HG03354 (cell line): Measurements from ENCODE around the gene FMO2.
"Not testable (repeated sequence)": the region's sequence is repeated elsewhere in the genome, so short reads cannot be mapped to it uniquely, and the experiment has no call there.

ENCODE experiments used
- ATAC-seq: cut with Tn5 transposase; IDR thresholded peaks from one replicate; pipeline ENCODE4 v1.9.1; 2021; ENCODE audit warnings: mild to moderate bottlenecking; ENCODE audit not compliant: unreplicated experiment, poor library complexity, severe bottlenecking

Gene FMO2

DNA sequence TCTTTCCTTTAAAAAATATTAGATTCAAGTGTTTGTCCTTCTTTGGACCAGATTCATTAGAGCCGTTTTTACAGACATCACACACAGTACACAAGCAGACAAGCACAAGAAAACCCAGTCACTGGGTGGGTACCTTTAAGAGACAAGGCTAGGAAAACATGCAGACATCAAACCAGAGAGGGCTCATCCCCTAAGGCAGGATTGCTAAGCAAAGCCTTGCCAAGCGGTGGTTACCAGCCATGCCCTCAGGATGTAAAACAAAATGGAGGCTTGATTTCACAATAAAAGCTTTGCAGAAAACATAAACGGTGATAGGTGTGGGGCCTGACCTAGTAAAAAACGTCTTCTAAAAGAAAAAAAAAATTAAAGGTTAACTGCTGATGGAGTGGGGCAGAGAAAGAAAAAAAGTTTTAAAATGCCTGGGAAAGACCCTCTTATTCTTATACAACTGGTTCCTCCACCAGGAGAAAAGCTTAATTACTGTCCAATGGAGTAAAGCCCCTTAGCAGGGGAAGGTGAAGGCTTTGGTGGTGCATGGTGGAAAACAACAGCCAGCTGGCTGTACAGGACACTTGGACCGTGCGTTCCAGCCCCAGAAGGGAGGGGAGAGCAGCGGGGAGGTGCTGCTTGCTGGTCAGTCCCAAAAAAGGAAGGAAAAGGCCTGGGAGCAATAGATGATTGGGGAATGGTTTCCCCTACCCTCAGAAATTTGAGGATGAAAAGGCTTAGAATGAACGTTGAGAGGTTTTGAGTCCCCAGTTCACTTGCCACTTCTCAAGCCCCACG is 32.8 kb downstream of the FMO2 start:
- ATAC-seq, result no peak

DNA sequence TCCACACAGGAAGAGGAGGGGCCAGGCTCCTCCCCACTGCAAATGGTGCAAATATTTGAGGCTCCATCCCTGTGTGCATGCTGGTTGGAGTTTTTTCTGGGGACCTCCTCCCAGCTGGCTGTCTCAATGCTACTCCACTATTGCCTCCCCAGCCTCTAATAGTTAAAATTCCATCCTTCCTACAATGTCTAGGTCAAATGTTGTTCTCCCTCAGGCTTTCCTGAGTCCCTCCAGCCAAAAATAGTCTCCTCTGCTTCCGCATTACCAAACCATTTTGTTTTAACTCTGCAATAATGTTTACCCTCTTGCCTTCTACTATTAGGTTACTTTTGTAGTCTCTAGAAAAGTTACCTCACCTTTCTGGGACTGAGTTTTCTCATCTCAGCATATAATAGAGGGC is 33.6 kb downstream of the FMO2 start:
- no peak for ATAC-seq

DNA sequence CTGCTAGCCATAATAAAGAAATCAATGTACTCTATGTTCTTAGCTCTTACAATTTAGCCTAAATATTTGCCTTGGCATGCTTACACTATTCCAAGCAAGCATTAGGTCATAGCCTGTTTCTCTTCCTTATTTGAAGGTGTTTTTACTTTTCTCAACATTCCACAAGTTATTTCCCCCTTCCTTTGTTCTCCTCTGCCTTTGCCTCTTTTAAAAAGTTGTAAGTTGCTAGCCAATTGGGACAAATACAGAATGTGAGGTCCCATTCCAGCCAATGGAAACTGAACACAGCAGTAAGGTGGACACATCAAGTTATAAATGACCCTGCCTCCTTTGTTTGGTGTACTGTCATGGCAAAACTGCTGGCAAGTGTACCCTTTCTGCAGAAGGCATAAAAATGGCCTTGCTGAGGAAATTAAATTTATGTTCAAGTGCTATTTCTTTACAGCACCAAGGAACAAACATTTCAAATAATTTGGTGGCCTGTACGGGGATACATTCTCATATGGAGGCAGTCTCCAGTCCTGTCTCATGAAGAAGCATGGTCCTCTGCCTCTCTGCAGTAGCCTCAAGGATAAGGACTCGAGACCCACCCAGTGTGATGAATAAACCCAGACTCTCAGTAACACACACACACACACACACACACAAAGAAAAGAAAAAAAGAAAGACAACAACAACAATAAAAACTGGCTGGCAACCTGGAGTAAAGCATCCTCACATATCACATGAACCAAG is 34.4 kb downstream of the FMO2 start:
- no peak for ATAC-seq

DNA sequence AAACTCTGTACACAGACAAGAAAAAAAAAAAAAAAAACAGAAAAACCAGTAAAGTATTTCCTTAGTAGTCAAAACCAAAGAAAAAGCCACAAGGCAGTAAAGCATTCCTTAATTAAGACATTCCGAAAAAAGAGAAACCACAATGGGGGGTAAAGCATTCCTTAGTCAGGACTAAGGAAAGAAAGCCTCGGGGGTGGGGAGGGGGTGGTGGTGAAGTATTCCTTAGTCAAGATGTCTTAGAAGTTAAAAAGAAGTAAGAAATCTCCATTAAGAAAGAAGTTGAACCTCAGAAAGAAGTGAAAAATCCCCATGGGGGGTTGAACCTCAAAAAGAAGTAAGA is 35.0 kb downstream of the FMO2 start:
- ATAC-seq, result no peak

DNA sequence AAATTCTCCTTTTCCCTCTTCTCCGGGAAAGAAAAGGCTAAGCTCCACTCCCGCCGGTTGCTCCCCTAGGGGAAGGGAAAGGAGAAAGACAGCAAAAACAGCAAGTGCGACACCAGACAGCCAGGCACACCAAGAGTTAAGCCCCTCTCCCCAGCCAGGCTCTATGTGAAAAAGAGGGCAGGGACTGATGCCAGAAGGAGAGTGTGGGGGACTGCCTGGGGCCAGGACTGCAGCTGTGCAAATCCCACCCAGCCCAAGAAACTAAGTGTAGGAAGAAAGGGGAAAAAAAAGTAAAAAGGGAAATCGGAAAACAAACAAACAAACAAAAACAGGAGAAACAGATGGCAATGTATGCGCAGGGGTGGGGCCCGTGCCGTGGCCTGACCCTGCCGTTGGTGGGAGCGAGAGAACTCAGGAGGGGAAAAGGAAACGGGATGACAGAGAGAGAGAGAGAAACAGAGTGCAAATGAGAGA is 35.5 kb downstream of the FMO2 start:
- no peak for ATAC-seq

DNA sequence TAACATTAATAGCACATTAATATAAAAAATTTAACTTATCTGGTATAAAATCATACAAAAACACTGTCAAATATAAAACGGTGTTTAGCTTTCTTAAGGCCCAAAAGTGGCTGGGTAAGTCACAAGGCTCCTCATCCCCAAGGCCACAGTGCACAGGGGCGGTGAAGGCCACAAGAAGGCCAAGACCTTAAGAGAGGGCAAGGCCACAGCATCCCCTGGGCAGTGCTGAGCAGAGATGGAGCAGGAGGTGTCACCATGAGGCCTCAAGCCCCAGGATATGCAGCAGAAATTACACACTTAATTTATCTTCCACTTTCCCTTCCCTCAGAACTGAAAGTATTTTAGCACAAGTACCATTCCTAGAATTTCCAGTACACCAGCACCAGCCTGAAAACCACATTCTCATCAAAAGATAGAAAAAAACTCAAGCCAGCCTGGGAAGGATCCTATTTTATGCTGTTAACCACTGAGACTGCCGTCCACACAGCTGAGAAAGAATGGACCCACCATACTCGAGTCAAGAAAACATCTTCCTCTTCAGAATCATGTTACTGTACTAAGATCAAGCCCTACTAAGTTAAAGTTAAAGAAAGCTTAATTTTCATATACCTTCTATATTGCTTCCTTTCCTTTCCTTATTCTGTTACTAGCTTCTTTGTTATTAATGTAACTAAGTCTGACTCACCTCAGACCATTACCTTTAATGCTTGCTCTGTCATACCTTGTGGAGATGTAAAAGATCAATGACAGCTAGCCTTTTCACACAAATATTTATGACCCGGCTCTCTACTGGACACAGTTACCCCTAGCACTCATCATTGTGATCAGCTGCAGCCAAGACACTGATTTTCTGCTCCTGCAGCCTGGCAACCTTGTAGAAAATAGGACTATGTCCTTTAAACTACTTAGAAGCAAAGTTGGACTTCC is 36.8 kb downstream of the FMO2 start:
- no peak for ATAC-seq

DNA sequence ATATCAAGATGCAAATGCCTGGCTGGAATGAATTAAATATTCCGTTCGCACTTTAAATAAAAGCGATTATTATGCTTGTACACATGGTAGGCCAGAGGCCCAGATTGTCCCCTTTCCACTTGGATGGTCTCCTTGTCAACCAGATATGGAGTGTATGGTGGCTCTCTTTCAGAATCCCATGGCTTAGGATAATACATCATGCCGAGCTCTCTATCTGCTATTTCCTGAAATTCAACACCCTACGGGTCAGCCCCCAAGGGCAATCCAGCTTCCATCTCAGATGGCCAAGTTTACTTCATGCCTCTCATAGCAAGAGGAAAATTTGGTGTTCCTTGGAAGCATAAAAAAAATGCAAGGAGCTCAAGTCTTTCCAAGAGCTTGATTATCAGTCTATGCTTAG is 37.8 kb downstream of the FMO2 start:
- ATAC-seq, result no peak

DNA sequence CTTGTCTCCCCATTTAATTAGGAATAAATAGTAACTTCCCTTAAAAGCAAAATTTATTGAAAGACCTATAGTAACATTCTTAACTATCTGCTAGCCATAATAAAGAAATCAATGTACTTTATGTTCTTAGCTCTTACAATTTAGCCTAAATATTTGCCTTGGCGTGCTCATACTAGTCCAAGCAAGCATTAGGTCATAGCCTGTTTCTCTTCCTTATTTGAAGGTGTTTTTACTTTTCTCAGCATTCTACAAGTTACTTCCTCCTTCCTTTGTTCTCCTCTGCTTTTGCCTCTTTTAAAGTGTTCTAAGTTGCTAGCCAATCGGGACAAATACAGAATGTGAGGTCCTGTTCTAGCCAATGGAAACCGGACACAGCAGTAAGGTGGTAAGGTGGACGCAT is 39.2 kb downstream of the FMO2 start:
- ATAC-seq, result not testable (repeated sequence)

DNA sequence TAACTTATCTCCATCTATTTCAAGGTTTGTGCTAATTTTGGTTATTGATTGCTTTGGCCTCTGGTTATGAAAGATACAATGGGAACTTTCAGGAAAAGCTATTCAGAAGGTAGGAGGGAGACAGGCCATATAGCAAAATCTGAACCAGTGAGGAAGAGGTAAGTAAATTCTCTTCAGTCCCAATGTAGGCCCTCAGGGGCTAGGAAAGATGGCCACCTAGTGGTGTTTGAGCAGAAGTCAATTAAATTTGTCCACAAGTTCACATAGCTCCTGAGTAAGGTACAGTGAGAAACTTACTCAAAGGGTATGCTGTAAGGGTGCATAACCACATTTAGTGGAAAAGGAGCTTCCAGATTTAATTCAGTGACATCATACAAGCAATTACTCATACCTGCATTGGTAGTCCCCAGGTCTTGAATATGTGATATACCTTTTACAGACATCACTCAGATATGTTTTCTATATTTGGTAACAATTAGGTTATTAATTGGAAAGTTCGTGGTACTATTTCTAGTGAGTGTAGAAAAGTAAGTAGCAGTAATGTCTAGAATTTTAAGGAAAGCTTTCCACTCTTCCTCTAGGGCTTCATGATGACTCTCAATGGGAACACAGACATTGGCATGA is 41.8 kb downstream of the FMO2 start:
- ATAC-seq, result peak; percentile 92

DNA sequence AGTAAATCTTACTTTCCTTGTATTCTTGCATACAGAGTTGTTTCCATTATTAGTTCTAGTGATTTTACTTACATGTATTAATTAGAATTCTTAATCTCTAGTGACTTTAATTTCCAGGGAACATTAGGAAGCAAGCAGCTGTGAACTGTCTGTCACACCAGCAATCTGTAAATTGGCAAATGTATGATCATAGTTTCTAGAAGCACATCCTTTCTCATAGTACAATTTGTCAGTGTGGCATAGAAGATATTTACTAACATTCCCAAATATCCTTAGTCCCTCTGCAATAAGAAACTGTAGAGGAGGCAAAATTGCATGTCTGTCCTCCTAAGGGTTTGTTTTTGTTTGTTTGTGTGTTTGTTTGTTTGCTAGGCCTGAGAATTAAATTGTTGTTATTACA is 46.2 kb downstream of the FMO2 start:
- no peak for ATAC-seq

DNA sequence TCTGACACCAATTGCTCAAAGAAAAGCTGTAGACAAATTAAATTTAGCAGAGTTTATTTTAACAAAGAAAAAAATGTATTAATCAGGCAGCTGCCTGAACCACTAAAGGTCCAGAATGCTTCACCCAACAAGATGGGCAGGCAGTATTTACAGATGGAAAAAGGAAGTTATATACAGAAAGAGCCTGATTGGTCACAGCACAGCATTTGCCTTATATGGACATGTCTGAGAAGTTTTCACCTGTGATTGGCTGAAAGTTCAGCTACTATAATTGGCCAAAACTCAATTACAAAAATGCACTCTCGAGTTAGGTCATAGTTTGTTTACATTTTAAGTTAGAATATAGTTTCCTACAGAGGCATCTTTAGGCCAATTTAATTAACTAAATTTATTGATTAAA is 48.1 kb downstream of the FMO2 start:
- no peak for ATAC-seq

DNA sequence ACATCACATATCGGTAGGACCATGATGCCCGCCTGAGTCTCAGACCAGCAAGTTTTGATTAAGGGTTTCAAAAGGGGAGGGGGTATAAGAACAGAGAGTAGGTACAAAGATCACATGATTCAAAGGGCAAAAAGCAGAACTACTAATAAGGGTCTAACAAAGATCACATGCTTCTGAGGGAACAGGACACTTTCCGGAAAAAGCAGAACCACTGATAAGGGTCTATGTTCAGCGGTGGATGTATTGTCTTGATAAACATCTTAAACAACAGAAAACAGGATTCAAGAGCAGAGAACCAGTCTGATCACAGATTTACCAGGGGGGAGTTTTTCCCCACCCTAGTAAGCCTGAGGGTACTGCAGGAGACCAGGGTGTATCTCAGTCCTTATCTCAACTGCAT is 51.1 kb downstream of the FMO2 start:
- ATAC-seq, result not testable (repeated sequence)

DNA sequence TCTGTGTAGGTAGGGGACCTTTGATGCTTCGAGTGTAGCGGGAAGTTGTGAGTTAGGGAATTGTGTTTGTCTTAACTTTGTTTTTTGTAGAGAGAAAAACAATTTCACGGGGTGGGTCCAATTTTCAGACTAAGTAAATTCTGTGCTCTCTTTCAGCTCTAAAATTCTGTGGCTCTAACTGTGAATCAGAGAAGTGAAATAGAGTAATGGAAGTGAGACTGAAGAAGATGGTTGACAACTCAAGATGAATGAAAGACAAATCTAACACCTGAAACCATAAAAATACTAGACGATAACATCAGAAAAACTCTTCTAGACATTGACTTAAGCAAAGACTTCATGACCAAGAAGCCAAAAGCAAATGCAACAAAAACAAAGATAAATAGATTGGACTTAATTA is 58.8 kb downstream of the FMO2 start:
- no peak for ATAC-seq

DNA sequence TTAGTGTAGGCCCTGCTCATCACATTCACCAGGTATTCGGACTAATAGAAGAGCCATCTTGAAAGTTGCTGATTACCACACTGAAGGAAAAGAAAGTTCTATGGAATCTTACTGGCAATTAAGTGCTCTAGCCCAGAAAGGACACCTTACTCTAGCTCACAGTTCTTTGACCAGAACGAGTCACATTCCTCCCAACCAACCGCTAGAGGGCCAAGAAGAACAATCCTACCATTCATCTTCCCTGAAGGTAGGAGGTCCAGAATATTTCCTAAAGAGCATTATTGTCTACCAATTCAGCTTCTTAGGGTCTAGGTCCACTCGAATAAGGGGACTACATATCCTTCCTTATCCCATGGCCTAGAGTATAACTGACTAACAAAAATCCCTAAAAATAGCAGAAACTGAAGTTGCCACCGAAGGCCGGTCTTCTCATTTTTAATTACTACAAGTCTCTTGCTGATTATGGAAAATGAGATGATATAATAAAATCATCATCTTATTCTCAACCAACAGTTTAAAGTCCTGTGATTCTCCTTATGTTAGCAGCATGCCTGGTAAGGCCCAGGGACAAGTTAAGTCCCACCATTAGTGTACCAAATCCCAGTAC is 60.5 kb downstream of the FMO2 start:
- peak; percentile 92 for ATAC-seq

DNA sequence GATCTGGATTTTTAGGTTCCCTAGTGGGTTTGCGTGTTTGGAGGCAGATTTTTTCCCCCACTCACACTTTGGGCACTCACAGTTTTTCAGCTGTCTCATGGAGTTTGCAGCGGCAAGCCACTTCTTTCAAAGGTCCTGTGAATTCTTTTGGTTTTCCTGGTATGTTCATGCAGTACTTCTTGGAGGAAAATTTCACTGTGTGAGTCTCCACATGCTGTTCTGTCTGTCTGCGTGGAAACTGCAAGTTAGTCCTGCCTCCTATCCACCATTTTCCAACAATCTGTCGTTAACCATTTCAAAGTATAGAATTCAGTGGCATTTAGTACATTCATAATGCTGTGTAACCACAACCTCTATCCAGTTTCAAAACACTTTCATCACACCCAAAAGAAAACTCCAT is 62.4 kb downstream of the FMO2 start:
- no peak for ATAC-seq

DNA sequence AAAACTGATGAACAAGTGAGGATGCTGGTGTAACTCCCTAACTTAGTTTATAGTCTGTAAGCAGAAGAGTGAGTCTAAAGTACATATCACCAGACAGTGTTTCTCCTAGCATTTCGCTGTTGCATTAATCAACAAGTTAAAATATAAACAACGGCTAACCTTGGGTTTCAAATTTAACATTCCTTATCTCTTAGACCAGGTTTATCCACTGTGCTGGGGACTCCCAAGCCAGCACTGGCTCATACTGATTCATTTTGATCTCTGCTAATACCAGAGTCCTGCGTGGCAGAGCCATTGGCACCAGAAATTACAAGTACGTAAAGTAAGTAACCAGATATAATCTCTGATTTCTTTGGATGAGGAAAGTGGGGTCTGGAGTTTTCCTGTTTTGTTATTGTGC is 63.2 kb downstream of the FMO2 start, which contains the start of gene FMO1:
Gene FMO1, plus strand, starts transcription at position 193 of the 400 bp plus-strand sequence. CDS start 9,594 bp downstream, outside the sequence.
- ATAC-seq, result no peak

DNA sequence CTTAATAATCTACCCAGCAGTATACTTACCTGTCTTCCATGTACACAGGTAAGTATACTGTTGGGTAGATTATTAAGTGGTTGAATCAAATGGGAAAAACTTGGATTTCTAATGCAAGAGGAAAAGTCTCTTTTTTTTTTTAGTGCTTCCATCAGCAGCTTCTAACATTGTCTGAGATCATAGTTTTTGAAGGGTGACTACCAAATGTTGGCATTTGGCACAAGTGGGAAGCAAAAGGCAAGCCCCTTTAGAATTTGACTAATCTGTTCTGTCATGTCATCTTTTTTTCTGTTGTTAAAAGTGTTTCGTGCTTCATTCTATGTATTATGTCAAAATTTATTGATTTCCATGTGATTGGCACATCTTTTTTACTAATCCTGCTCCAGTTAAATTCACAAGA is 63.7 kb downstream of the FMO2 start:
- no peak for ATAC-seq

DNA sequence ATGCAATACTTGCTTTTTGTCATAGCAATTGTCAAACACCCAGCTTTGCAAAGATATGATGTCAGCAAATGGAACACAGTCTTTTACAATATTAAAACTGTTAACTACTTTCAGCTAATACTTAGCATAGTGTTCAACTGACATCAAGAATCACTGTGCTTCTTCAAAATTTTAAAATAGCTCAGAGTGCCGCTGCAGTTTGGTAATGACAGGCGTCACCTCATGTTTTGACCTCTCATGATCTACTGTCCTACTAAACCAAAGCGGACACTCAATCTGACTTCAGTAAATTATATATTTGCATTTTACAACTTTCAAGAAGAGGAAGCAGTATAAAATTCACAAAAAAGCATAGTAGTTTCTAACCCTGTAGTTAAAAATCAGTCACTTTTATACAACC is 65.2 kb downstream of the FMO2 start:
- no peak for ATAC-seq
